SK-N-SH (cell line): ENCODE results near the gene PLB1. TPM values are rescaled to one million over a fixed set of nuclear protein-coding genes. Genes with fewer than 3 reads are reported as not detected.
A peak's percentile ranks its signal among the peaks of the same experiment; 100 is the strongest.

ENCODE experiments used
- CTCF ChIA-PET: fragments of 300-600, 350-600 bp; formaldehyde crosslinking; extraction: SDS; loops from one replicate; lab custom pipeline; 2021; lab: Yijun Ruan, JAX
- POLR2A ChIA-PET: fragments of 350-600 bp; sonication (Branson Sonifier 250); formaldehyde crosslinking; extraction: SDS; loops from one replicate; lab custom pipeline; 2020; ENCODE audit warnings: antibody characterized with exemption, inconsistent platforms; lab: Yijun Ruan, JAX
- DNase-seq: peaks from one replicate; pipeline ENCODE4 v3.0.0; 2012
- H2AFZ ChIP-seq: fragments of 200-600 bp; sonication (generic); 2 replicates; pipeline ENCODE4 v1.8.1; 2016; ENCODE audit warnings: antibody characterized with exemption, mild to moderate bottlenecking, low read depth
- H3F3A ChIP-seq: fragments of 200-600 bp; sonication (generic); replicated peaks from 2 replicates; pipeline ENCODE3; 2016; ENCODE audit warnings: antibody characterized with exemption, mild to moderate bottlenecking; ENCODE audit not compliant: insufficient read depth
- H3K27ac ChIP-seq, 2 experiments: fragments of 200-500 bp in 1 of 2; fragments of 200-600 bp in 1 of 2; sonication (Bioruptor generic) in 1 of 2; sonication (generic), shearing (Covaris generic) in 1 of 2; 2 replicates each; pipeline versions ENCODE4 v1.5.1 to v1.6.1; 2014 to 2016; ENCODE audit warnings: low read depth in 2 of 2, inconsistent platforms in 1 of 2, low read length in 1 of 2, mild to moderate bottlenecking in 1 of 2, mixed read lengths in 1 of 2
- H3K27me3 ChIP-seq: fragments of 200-600 bp; sonication (generic), shearing (Covaris generic); 2 replicates; pipeline ENCODE4 v1.6.1; 2016; ENCODE audit warnings: mixed run types; ENCODE audit not compliant: insufficient read depth
- H3K36me3 ChIP-seq, 2 experiments: fragments of 200-500 bp in 1 of 2; fragments of 200-600 bp in 1 of 2; sonication (Bioruptor generic) in 1 of 2; sonication (generic) in 1 of 2; replicated peaks in 1 of 2; 2 replicates each; pipeline versions ENCODE3 to v1.5.1; 2014 to 2016; ENCODE audit warnings: low read length in 1 of 2, mild to moderate bottlenecking in 1 of 2; ENCODE audit not compliant: insufficient read depth in 2 of 2, control insufficient read depth in 1 of 2
- H3K4me1 ChIP-seq, 2 experiments: fragments of 200-500 bp in 1 of 2; fragments of 200-600 bp in 1 of 2; sonication (Bioruptor generic) in 1 of 2; sonication (generic), shearing (Covaris generic) in 1 of 2; 2 replicates each; pipeline versions ENCODE4 v1.5.1 to v1.6.1; 2014 to 2016; ENCODE audit warnings: low read depth in 1 of 2, low read length in 1 of 2, mixed run types in 1 of 2; ENCODE audit not compliant: insufficient read depth in 2 of 2, control insufficient read depth in 1 of 2
- H3K4me2 ChIP-seq: fragments of 200-600 bp; sonication (generic), shearing (Covaris generic); 2 replicates; pipeline ENCODE4 v1.6.1; 2017; ENCODE audit warnings: mixed run types
- H3K4me3 ChIP-seq, 2 experiments: fragments of 200-500 bp in 1 of 2; fragments of 200-600 bp in 1 of 2; sonication (Bioruptor generic) in 1 of 2; sonication (generic), shearing (Covaris generic) in 1 of 2; 2 replicates each; pipeline versions ENCODE4 v1.5.1 to v1.8.1; 2014 to 2016; ENCODE audit warnings: low read depth in 2 of 2, inconsistent platforms in 1 of 2, low read length in 1 of 2, mild to moderate bottlenecking in 1 of 2, mixed read lengths in 1 of 2, moderate library complexity in 1 of 2
- H3K79me2 ChIP-seq: fragments of 200-600 bp; sonication (generic); 2 replicates; pipeline ENCODE4 v1.8.1; 2017; ENCODE audit warnings: mild to moderate bottlenecking; ENCODE audit not compliant: insufficient read depth
- H3K9ac ChIP-seq: fragments of 200-600 bp; sonication (generic); 2 replicates; pipeline ENCODE4 v1.6.1; 2017; ENCODE audit warnings: mixed run types
- H3K9me2 ChIP-seq: fragments of 200-600 bp; sonication (generic); 2 replicates; pipeline ENCODE4 v1.6.1; 2017; ENCODE audit warnings: mixed run types
- H3K9me3 ChIP-seq: fragments of 200-600 bp; sonication (generic); 2 replicates; pipeline ENCODE4 v1.6.1; 2017; ENCODE audit warnings: mixed run types, mild to moderate bottlenecking, moderate library complexity
- H4K20me1 ChIP-seq: fragments of 200-600 bp; sonication (generic); 2 replicates; pipeline ENCODE4 v1.6.1; 2017; ENCODE audit warnings: mild to moderate bottlenecking, mixed run types; ENCODE audit not compliant: insufficient read depth
- ELF1 ChIP-seq: IDR thresholded peaks from 2 replicates; pipeline ENCODE4 v1.4.0; 2012
- EZH2phosphoT487 ChIP-seq: fragments of 200-600 bp; sonication (generic); IDR thresholded peaks from 2 replicates; pipeline ENCODE4 v1.6.1; 2017; ENCODE audit warnings: low read depth, mixed run types, mild to moderate bottlenecking, antibody characterized with exemption, moderate library complexity, borderline replicate concordance
- GATA2 ChIP-seq: sonication (generic); formaldehyde crosslinking; IDR thresholded peaks from 2 replicates; pipeline ENCODE4 v1.5.0; 2020; ENCODE audit warnings: mild to moderate bottlenecking, missing genetic modification reagents
- JUND ChIP-seq: IDR thresholded peaks from 2 replicates; pipeline ENCODE4 v1.4.0; 2012
- MEF2A ChIP-seq: IDR thresholded peaks from 2 replicates; pipeline ENCODE4 v1.4.0; 2012; ENCODE audit warnings: low read depth, borderline replicate concordance
- RAD21 ChIP-seq: IDR thresholded peaks from 2 replicates; pipeline ENCODE4 v1.6.1; 2012; ENCODE audit warnings: mild to moderate bottlenecking, low read length
- RCOR1 ChIP-seq: fragments of 150-350 bp; IDR thresholded peaks from 2 replicates; pipeline ENCODE4 v1.6.1; 2017; ENCODE audit warnings: antibody characterized with exemption, low read length
- RFX5 ChIP-seq: IDR thresholded peaks from 2 replicates; pipeline ENCODE4 v1.6.1; 2012; ENCODE audit warnings: mild to moderate bottlenecking, improper control_type of control experiment, low read length
- SIN3A ChIP-seq: IDR thresholded peaks from 2 replicates; pipeline ENCODE4 v1.6.1; 2012; ENCODE audit warnings: low read depth, mild to moderate bottlenecking, low read length, moderate library complexity, borderline replicate concordance
- TEAD4 ChIP-seq: IDR thresholded peaks from 2 replicates; pipeline ENCODE4 v1.4.0; 2012; ENCODE audit warnings: mild to moderate bottlenecking, borderline replicate concordance; ENCODE audit not compliant: insufficient read depth
- USF2 ChIP-seq: fragments of 150-350 bp; IDR thresholded peaks from 2 replicates; pipeline ENCODE4 v1.6.1; 2017; ENCODE audit warnings: antibody characterized with exemption, low read length, low read depth, borderline replicate concordance
- WGBS: methylation state at CpG from one replicate; pipeline ENCODE4 v1.1.6; 2017; ENCODE audit warnings: low lambda C conversion rate; 5-methylcytosine and 5-hydroxymethylcytosine counted together
- polyA plus RNA-seq, 3 experiments: library from polyadenylated mRNA; depleted of rRNA; stranded (reverse); fragments of >200 nt; gene quantifications; 2 replicates each; pipeline ENCODE4 v1.2.3, GENCODE V29; 2012
- TF ChIP-seq, protein P1 (sequence below): IDR thresholded peaks from 2 replicates; pipeline ENCODE4 v1.6.1; 2012; ENCODE audit warnings: mild to moderate bottlenecking, low read depth, low read length, moderate library complexity
- TF ChIP-seq, protein P2 (sequence below): fragments of 150-350 bp; IDR thresholded peaks from 2 replicates; pipeline ENCODE4 v1.6.1; 2016; ENCODE audit warnings: mild to moderate bottlenecking, low read depth, low read length

The PLB1 gene
- polyA plus RNA-seq, 1 of the 3 experiments (the other 2 are of a cell fraction): 0.10 TPM

- TF ChIP-seq, protein P1, sequence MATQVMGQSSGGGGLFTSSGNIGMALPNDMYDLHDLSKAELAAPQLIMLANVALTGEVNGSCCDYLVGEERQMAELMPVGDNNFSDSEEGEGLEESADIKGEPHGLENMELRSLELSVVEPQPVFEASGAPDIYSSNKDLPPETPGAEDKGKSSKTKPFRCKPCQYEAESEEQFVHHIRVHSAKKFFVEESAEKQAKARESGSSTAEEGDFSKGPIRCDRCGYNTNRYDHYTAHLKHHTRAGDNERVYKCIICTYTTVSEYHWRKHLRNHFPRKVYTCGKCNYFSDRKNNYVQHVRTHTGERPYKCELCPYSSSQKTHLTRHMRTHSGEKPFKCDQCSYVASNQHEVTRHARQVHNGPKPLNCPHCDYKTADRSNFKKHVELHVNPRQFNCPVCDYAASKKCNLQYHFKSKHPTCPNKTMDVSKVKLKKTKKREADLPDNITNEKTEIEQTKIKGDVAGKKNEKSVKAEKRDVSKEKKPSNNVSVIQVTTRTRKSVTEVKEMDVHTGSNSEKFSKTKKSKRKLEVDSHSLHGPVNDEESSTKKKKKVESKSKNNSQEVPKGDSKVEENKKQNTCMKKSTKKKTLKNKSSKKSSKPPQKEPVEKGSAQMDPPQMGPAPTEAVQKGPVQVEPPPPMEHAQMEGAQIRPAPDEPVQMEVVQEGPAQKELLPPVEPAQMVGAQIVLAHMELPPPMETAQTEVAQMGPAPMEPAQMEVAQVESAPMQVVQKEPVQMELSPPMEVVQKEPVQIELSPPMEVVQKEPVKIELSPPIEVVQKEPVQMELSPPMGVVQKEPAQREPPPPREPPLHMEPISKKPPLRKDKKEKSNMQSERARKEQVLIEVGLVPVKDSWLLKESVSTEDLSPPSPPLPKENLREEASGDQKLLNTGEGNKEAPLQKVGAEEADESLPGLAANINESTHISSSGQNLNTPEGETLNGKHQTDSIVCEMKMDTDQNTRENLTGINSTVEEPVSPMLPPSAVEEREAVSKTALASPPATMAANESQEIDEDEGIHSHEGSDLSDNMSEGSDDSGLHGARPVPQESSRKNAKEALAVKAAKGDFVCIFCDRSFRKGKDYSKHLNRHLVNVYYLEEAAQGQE: no peak
- no peak for TF ChIP-seq MEF2A
- no peak for TF ChIP-seq EZH2phosphoT487
- TF ChIP-seq TEAD4: no peak
- TF ChIP-seq GATA2 (CRISPR knock-in tag): no peak
Observed at GRCh38 chr2:28678944-28679343, 183.1 kb downstream of the PLB1 start (continued).

- Histone ChIP-seq H3F3A (no peaks in the 10 kb centered on the region), H3K79me2 (no peaks in the 10 kb centered on the region), H3K9me3 (no peaks in the 10 kb centered on the region), H3K27me3 (no peaks in the 10 kb centered on the region), H4K20me1 (no peaks in the 10 kb centered on the region), H3K27ac (0 out of 4 replicates have a peak overlapping the region, but pooled peaks of 1 of the 2 experiments have one; percentile 40), H3K9me2 (no peaks in the 10 kb centered on the region), H3K4me1 (peaks cover 3 to 17% of the 10 kb centered on the region in 2 experiments; a peak in 2 of 4 replicates), H3K36me3 (no peaks in the 10 kb centered on the region), H3K4me3 (no peak overlapping the region), H3K4me2 (peak overlapping the region; percentile 1; the same call in 1 of the 2 replicates), H3K9ac (no peak overlapping the region), H2AFZ (peak overlapping the region; percentile 69; the same call in 1 of the 2 replicates)
- WGBS: 96% methylated on average over 6 of the region's 6 CpGs
- DNase-seq: no peak
- CTCF ChIA-PET: interaction anchor here (0.6 to 1.2 kb wide), 3 partner anchors 9 to 18 kb away, joined by 3 read pairs; no protein-coding TSS in a partner anchor
- TF ChIP-seq, protein P1: no peak
- TF ChIP-seq RAD21 (no peak), MEF2A (no peak), SIN3A (no peak), RCOR1 (no peak), USF2 (no peak), EZH2phosphoT487 (no peak), JUND (no peak), RFX5 (no peak), ELF1 (no peak)
- TF ChIP-seq, protein P2, sequence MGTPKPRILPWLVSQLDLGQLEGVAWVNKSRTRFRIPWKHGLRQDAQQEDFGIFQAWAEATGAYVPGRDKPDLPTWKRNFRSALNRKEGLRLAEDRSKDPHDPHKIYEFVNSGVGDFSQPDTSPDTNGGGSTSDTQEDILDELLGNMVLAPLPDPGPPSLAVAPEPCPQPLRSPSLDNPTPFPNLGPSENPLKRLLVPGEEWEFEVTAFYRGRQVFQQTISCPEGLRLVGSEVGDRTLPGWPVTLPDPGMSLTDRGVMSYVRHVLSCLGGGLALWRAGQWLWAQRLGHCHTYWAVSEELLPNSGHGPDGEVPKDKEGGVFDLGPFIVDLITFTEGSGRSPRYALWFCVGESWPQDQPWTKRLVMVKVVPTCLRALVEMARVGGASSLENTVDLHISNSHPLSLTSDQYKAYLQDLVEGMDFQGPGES: no peak
- POLR2A ChIA-PET: no interaction called here
Observed at GRCh38 chr2:28680657-28681056, 184.8 kb downstream of the PLB1 start.
